Measurements from ENCODE around the gene EIF3L. TPM values are rescaled to one million over a fixed set of nuclear protein-coding genes. Genes with fewer than 3 reads are reported as not detected.

The EIF3L gene
- total and polyA plus RNA-seq, 2 donors (not counting 1 experiment from before 2014, with no cell fraction given): 288 to 515 TPM

- Histone ChIP-seq H3K4me2 (ENCODE audit: extremely low read depth, insufficient read depth, low read length) (no peak overlapping the region), H3K36me3 (ENCODE audit: control insufficient read depth, insufficient read depth, low read length) (no peaks in the 10 kb centered on the region)
Measured at GRCh38 chr22:37894939-37895670, 45.9 kb downstream of the EIF3L start.

GRCh38 chr22:37896181-37896592, 47.0 kb downstream of the EIF3L start:
- H3K4me2 ChIP-seq (ENCODE audit: extremely low read depth, insufficient read depth, low read length): no peak overlapping the region
- H3K4me3 ChIP-seq (replicated peaks in 1 of 4; ENCODE audit: control extremely low read depth in 1 of 4, insufficient read depth in 1 of 4, low read depth in 3 of 4, low read length in 4 of 4): no peak overlapping the region
- no peaks in the 10 kb centered on the region for H3K9me3 ChIP-seq (ENCODE audit: control insufficient read depth, insufficient read depth, low read depth, low read length)
- no peak for TF ChIP-seq EZH2 (IDR thresholded peaks at IDR 0.05; ENCODE audit: low read length, missing control alignments)
- TF ChIP-seq, protein P1, sequence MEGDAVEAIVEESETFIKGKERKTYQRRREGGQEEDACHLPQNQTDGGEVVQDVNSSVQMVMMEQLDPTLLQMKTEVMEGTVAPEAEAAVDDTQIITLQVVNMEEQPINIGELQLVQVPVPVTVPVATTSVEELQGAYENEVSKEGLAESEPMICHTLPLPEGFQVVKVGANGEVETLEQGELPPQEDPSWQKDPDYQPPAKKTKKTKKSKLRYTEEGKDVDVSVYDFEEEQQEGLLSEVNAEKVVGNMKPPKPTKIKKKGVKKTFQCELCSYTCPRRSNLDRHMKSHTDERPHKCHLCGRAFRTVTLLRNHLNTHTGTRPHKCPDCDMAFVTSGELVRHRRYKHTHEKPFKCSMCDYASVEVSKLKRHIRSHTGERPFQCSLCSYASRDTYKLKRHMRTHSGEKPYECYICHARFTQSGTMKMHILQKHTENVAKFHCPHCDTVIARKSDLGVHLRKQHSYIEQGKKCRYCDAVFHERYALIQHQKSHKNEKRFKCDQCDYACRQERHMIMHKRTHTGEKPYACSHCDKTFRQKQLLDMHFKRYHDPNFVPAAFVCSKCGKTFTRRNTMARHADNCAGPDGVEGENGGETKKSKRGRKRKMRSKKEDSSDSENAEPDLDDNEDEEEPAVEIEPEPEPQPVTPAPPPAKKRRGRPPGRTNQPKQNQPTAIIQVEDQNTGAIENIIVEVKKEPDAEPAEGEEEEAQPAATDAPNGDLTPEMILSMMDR (conservative IDR thresholded peaks at IDR 0.05 in 1 of 2, IDR thresholded peaks at IDR 0.05 in 1 of 2; ENCODE audit: low read depth in 1 of 2, low read length in 2 of 2): no peak
- DNase-seq (ENCODE audit: low read depth in 2 of 2): no peak
- no peaks in the 10 kb centered on the region for H3K79me2 ChIP-seq (ENCODE audit: control insufficient read depth, insufficient read depth, low read length)
- H3K36me3 ChIP-seq (ENCODE audit: control insufficient read depth, insufficient read depth, low read length): no peaks in the 10 kb centered on the region
- no peak overlapping the region for H2AFZ ChIP-seq (ENCODE audit: low read length)
- no peak overlapping the region for H3K27ac ChIP-seq (ENCODE audit: insufficient read depth, low read length)
- H3K9ac ChIP-seq (ENCODE audit: insufficient read depth, low read length): peak overlapping the region; percentile 1
- H3K4me1 ChIP-seq (ENCODE audit: control insufficient read depth, extremely low read depth, insufficient read depth, low read length): peaks cover 2% of the 10 kb centered on the region
- no peaks in the 10 kb centered on the region for H4K20me1 ChIP-seq (ENCODE audit: control insufficient read depth, extremely low read depth, insufficient read depth, low read length)
- H3K27me3 ChIP-seq (ENCODE audit: control insufficient read depth, insufficient read depth, low read length): no peaks in the 10 kb centered on the region

More at GRCh38 chr22:37894939-37895670, 45.9 kb downstream of the EIF3L start:
- H3K27ac ChIP-seq (ENCODE audit: insufficient read depth, low read length): no peak overlapping the region
- H3K9me3 ChIP-seq (ENCODE audit: control insufficient read depth, insufficient read depth, low read depth, low read length): no peaks in the 10 kb centered on the region
- no peaks in the 10 kb centered on the region for H3K27me3 ChIP-seq (ENCODE audit: control insufficient read depth, insufficient read depth, low read length)
- no peak overlapping the region for H3K4me3 ChIP-seq (replicated peaks in 1 of 4; ENCODE audit: control extremely low read depth in 1 of 4, insufficient read depth in 1 of 4, low read depth in 3 of 4, low read length in 4 of 4)
- H2AFZ ChIP-seq (ENCODE audit: low read length): no peak overlapping the region
- DNase-seq (ENCODE audit: low read depth in 2 of 2): no peak
- TF ChIP-seq EZH2 (IDR thresholded peaks at IDR 0.05; ENCODE audit: low read length, missing control alignments): no peak
- TF ChIP-seq, protein P1 (conservative IDR thresholded peaks at IDR 0.05 in 1 of 2, IDR thresholded peaks at IDR 0.05 in 1 of 2; ENCODE audit: low read depth in 1 of 2, low read length in 2 of 2): no peak
- no peaks in the 10 kb centered on the region for H4K20me1 ChIP-seq (ENCODE audit: control insufficient read depth, extremely low read depth, insufficient read depth, low read length)
- H3K79me2 ChIP-seq (ENCODE audit: control insufficient read depth, insufficient read depth, low read length): no peaks in the 10 kb centered on the region
- no peak overlapping the region for H3K9ac ChIP-seq (ENCODE audit: insufficient read depth, low read length)
- peaks cover 2% of the 10 kb centered on the region for H3K4me1 ChIP-seq (ENCODE audit: control insufficient read depth, extremely low read depth, insufficient read depth, low read length)

DNA sequence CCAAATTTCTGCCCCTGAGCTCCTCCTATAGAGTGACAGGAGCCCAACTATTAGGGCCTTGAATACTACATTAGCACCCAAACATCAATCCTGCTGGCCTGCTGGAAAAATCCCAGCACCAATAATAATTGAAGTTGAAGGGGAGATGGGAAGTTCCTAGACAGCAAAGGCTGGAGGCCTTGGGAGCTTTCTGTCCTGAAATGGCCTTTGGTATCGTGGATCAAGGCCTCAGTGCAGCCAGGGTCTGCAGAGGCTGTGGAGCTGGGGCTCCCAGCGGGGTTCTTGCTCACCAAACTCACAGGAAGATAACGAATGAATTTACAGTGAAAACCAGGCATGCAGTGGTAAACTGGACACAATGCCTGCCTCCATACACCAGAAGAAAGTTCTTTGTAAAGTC, 47.7 kb downstream of the EIF3L start:
- Histone ChIP-seq H4K20me1 (ENCODE audit: control insufficient read depth, extremely low read depth, insufficient read depth, low read length) (no peaks in the 10 kb centered on the region), H3K36me3 (ENCODE audit: control insufficient read depth, insufficient read depth, low read length) (no peaks in the 10 kb centered on the region), H3K4me2 (ENCODE audit: extremely low read depth, insufficient read depth, low read length) (no peak overlapping the region), H3K9me3 (ENCODE audit: control insufficient read depth, insufficient read depth, low read depth, low read length) (no peaks in the 10 kb centered on the region), H2AFZ (ENCODE audit: low read length) (no peak overlapping the region), H3K27me3 (ENCODE audit: control insufficient read depth, insufficient read depth, low read length) (no peaks in the 10 kb centered on the region), H3K4me1 (ENCODE audit: control insufficient read depth, extremely low read depth, insufficient read depth, low read length) (peaks cover 2% of the 10 kb centered on the region), H3K9ac (ENCODE audit: insufficient read depth, low read length) (no peak overlapping the region), H3K79me2 (ENCODE audit: control insufficient read depth, insufficient read depth, low read length) (no peaks in the 10 kb centered on the region), H3K4me3 (replicated peaks in 1 of 4; ENCODE audit: control extremely low read depth in 1 of 4, insufficient read depth in 1 of 4, low read depth in 3 of 4, low read length in 4 of 4) (no peak overlapping the region), H3K27ac (ENCODE audit: insufficient read depth, low read length) (no peak overlapping the region)
- TF ChIP-seq EZH2 (IDR thresholded peaks at IDR 0.05; ENCODE audit: low read length, missing control alignments): no peak
- DNase-seq (ENCODE audit: low read depth in 2 of 2): no peak
